Testis (tissue), 2 donors: ENCODE results near the gene PRKG1.

Experiments used
- CTCF ChIP-seq, 3 experiments: fragments of 450-650 bp in 2 of 3; fragments of 200-600 bp in 1 of 3; sonication (generic) in 1 of 3; IDR thresholded peaks; one replicate each; pipeline ENCODE4 v1.5.1; 2016 to 2019; ENCODE audit warnings: antibody characterized with exemption in 3 of 3, mild to moderate bottlenecking in 2 of 3, moderate library complexity in 1 of 3
- POLR2A ChIP-seq: fragments of 450-650 bp; IDR thresholded peaks from one replicate; pipeline ENCODE4 v1.6.1; 2017; ENCODE audit warnings: antibody characterized with exemption, mild to moderate bottlenecking, moderate library complexity

- TF ChIP-seq CTCF (IDR thresholded peaks at IDR 0.05): no peak
- no peak for TF ChIP-seq POLR2A
Measured at GRCh38 chr10:51079766-51080165, 5.5 kb downstream of the PRKG1 start.
